Mammary epithelial cell (primary cell): ENCODE results near the gene SNX14.

ENCODE experiments used
- EZH2 ChIP-seq: IDR thresholded peaks from 2 replicates; pipeline ENCODE4 v1.6.1; 2012; ENCODE audit warnings: low read length, inconsistent platforms, borderline replicate concordance
- TF ChIP-seq, protein P1 (sequence below), 2 donors: IDR thresholded peaks in 1 of 2; conservative IDR thresholded peaks in 1 of 2; 2 replicates each; pipeline ENCODE4 v1.5.1; 2011 to 2012; ENCODE audit warnings: inconsistent platforms in 2 of 2, low read length in 2 of 2, mild to moderate bottlenecking in 2 of 2, control low read depth in 1 of 2, low read depth in 1 of 2; ENCODE audit not compliant: insufficient read depth in 1 of 2; ENCODE audit errors: extremely low read depth in 1 of 2

DNA sequence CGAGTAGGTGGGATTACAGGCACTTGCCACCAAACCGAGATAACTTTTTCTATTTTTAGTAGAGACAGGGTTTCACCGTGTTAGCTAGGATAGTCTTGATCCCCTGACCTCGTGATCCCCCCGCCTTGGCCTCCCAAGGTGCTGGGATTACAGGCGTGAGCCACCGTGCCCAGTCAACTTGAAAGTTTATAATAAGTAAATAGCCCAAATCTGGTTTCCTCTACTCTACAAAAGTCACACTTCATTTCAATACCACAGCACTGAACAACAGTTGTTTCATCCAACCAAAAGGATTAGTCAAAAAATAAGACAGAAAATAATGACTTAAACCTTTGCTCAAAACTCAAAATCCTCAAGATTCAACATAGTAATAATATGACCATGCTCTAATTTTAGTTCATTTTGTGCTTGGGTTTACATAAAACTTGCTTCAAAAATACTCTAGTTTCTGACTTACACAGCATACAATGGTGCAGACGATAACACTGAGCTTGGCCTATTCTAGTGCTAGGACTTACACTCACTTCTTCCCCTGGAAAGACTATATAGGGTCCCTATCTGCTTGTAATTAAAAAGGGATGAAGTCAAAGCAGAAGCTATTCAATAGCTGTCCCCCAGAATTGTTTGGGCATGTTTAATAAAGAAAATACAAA is 87.1 kb downstream of the SNX14 start:
- TF ChIP-seq, protein P1, sequence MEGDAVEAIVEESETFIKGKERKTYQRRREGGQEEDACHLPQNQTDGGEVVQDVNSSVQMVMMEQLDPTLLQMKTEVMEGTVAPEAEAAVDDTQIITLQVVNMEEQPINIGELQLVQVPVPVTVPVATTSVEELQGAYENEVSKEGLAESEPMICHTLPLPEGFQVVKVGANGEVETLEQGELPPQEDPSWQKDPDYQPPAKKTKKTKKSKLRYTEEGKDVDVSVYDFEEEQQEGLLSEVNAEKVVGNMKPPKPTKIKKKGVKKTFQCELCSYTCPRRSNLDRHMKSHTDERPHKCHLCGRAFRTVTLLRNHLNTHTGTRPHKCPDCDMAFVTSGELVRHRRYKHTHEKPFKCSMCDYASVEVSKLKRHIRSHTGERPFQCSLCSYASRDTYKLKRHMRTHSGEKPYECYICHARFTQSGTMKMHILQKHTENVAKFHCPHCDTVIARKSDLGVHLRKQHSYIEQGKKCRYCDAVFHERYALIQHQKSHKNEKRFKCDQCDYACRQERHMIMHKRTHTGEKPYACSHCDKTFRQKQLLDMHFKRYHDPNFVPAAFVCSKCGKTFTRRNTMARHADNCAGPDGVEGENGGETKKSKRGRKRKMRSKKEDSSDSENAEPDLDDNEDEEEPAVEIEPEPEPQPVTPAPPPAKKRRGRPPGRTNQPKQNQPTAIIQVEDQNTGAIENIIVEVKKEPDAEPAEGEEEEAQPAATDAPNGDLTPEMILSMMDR (conservative IDR thresholded peaks at IDR 0.05 in 1 of 2, IDR thresholded peaks at IDR 0.05 in 1 of 2; ENCODE audit: extremely low read depth in 1 of 2, insufficient read depth in 1 of 2, low read depth in 1 of 2, low read length in 2 of 2) = no peak
- TF ChIP-seq EZH2 = no peak
